ENCODE measurements around the gene CASP8. TPM values are rescaled to one million over a fixed set of nuclear protein-coding genes. Genes with fewer than 3 reads are reported as not detected.

Gene CASP8
- 27.6 TPM for polyA plus RNA-seq (2012; ENCODE audit: missing spikeins)

GRCh38 chr2:201260302-201260800 lies at the start of gene CASP8:
TSS of gene CASP8 (plus strand) at chr2:201260536. CDS start at chr2:201266487, 5,951 bp downstream.
- TF ChIP-seq TAF1 (IDR thresholded peaks at IDR 0.05; ENCODE audit: borderline replicate concordance, low read depth, low read length) (peak; percentile 54; the same call in 1 of the 2 replicates), POLR2AphosphoS5 (IDR thresholded peaks at IDR 0.05; ENCODE audit: low read depth, low read length) (peak; percentile 76), POLR2A (IDR thresholded peaks at IDR 0.05; ENCODE audit: low read depth, low read length) (peak; percentile 76)
- no peak for DNase-seq (ENCODE audit: insufficient read length)

GRCh38 chr2:201215963-201216362 lies 44.4 kb upstream of the CASP8 start:
- TF ChIP-seq POLR2AphosphoS5 (IDR thresholded peaks at IDR 0.05; ENCODE audit: low read depth, low read length) = no peak
- no peak for TF ChIP-seq POLR2A (IDR thresholded peaks at IDR 0.05; ENCODE audit: low read depth, low read length)
- no peak for TF ChIP-seq TAF1 (IDR thresholded peaks at IDR 0.05; ENCODE audit: borderline replicate concordance, low read depth, low read length)
- no peak for FAIRE-seq

More at GRCh38 chr2:201260302-201260800, at the start of gene CASP8:
- peak; percentile 84 for FAIRE-seq

GRCh38 chr2:201216918-201217317 lies 43.4 kb upstream of the CASP8 start:
- TF ChIP-seq TAF1 (IDR thresholded peaks at IDR 0.05; ENCODE audit: borderline replicate concordance, low read depth, low read length) = no peak
- TF ChIP-seq POLR2AphosphoS5 (IDR thresholded peaks at IDR 0.05; ENCODE audit: low read depth, low read length) = no peak
- no peak for TF ChIP-seq POLR2A (IDR thresholded peaks at IDR 0.05; ENCODE audit: low read depth, low read length)
- no peak for FAIRE-seq
- DNase-seq (ENCODE audit: insufficient read length) = no peak

More at GRCh38 chr2:201215963-201216362, 44.4 kb upstream of the CASP8 start:
- no peak for DNase-seq (ENCODE audit: insufficient read length)

GRCh38 chr2:201218780-201219179 lies 41.6 kb upstream of the CASP8 start:
- no peak for DNase-seq (ENCODE audit: insufficient read length)
- FAIRE-seq = no peak
- no peak for TF ChIP-seq POLR2AphosphoS5 (IDR thresholded peaks at IDR 0.05; ENCODE audit: low read depth, low read length)

GRCh38 chr2:201219328-201220096 lies 40.8 kb upstream of the CASP8 start:
- DNase-seq (ENCODE audit: insufficient read length) (no peak), FAIRE-seq (no peak)
- TF ChIP-seq POLR2A (IDR thresholded peaks at IDR 0.05; ENCODE audit: low read depth, low read length) (no peak), TAF1 (IDR thresholded peaks at IDR 0.05; ENCODE audit: borderline replicate concordance, low read depth, low read length) (no peak), POLR2AphosphoS5 (IDR thresholded peaks at IDR 0.05; ENCODE audit: low read depth, low read length) (no peak)

GRCh38 chr2:201220102-201220570 lies 40.2 kb upstream of the CASP8 start:
- TF ChIP-seq POLR2AphosphoS5 (IDR thresholded peaks at IDR 0.05; ENCODE audit: low read depth, low read length) (no peak), TAF1 (IDR thresholded peaks at IDR 0.05; ENCODE audit: borderline replicate concordance, low read depth, low read length) (no peak), POLR2A (IDR thresholded peaks at IDR 0.05; ENCODE audit: low read depth, low read length) (no peak)
- FAIRE-seq (no peak), DNase-seq (ENCODE audit: insufficient read length) (no peak)

- no peak for DNase-seq (ENCODE audit: insufficient read length)
- TF ChIP-seq POLR2A (IDR thresholded peaks at IDR 0.05; ENCODE audit: low read depth, low read length) = no peak
- TF ChIP-seq POLR2AphosphoS5 (IDR thresholded peaks at IDR 0.05; ENCODE audit: low read depth, low read length) = no peak
- TF ChIP-seq TAF1 (IDR thresholded peaks at IDR 0.05; ENCODE audit: borderline replicate concordance, low read depth, low read length) = no peak
- peak; percentile 86 for FAIRE-seq
Measured at GRCh38 chr2:201223089-201224073, 37.0 kb upstream of the CASP8 start.

- FAIRE-seq (no peak), DNase-seq (ENCODE audit: insufficient read length) (no peak)
- TF ChIP-seq POLR2AphosphoS5 (IDR thresholded peaks at IDR 0.05; ENCODE audit: low read depth, low read length) (no peak), TAF1 (IDR thresholded peaks at IDR 0.05; ENCODE audit: borderline replicate concordance, low read depth, low read length) (no peak), POLR2A (IDR thresholded peaks at IDR 0.05; ENCODE audit: low read depth, low read length) (no peak)
Measured at GRCh38 chr2:201228271-201228911, 31.9 kb upstream of the CASP8 start.

GRCh38 chr2:201228912-201229290 lies 31.4 kb upstream of the CASP8 start:
- FAIRE-seq = no peak
- no peak for DNase-seq (ENCODE audit: insufficient read length)
- no peak for TF ChIP-seq POLR2AphosphoS5 (IDR thresholded peaks at IDR 0.05; ENCODE audit: low read depth, low read length)
- TF ChIP-seq POLR2A (IDR thresholded peaks at IDR 0.05; ENCODE audit: low read depth, low read length) = no peak
- TF ChIP-seq TAF1 (IDR thresholded peaks at IDR 0.05; ENCODE audit: borderline replicate concordance, low read depth, low read length) = no peak

GRCh38 chr2:201231781-201232466 lies 28.4 kb upstream of the CASP8 start:
- DNase-seq (ENCODE audit: insufficient read length) (peak; percentile 56), FAIRE-seq (peak; percentile 85)
- TF ChIP-seq POLR2AphosphoS5 (IDR thresholded peaks at IDR 0.05; ENCODE audit: low read depth, low read length) (peak; percentile 70), TAF1 (IDR thresholded peaks at IDR 0.05; ENCODE audit: borderline replicate concordance, low read depth, low read length) (0 out of 2 replicates have a peak, but pooled peaks have one; percentile 31), POLR2A (IDR thresholded peaks at IDR 0.05; ENCODE audit: low read depth, low read length) (peak; percentile 60)

Data from GM12892 (cell line).